Loucy (cell line): ENCODE measurements around the gene OR4F15.
"Not testable (repeated sequence)": the region's sequence is repeated elsewhere in the genome, so short reads cannot be mapped to it uniquely, and the experiment has no call there.

Experiments
- H2AFZ ChIP-seq: fragments of 200-600 bp; sonication (generic); 2 replicates; pipeline ENCODE4 v1.6.0; 2016; ENCODE audit warnings: antibody characterized with exemption, mild to moderate bottlenecking, low read length, moderate library complexity
- H3F3A ChIP-seq: fragments of 200-600 bp; 2 replicates; pipeline ENCODE4 v1.6.0; 2016; ENCODE audit warnings: antibody characterized with exemption, low read depth, mild to moderate bottlenecking
- H3K27me3 ChIP-seq: fragments of 200-600 bp; sonication (generic); 2 replicates; pipeline ENCODE4 v1.6.1; 2014; ENCODE audit warnings: low read length, mild to moderate bottlenecking; ENCODE audit not compliant: insufficient read depth, poor library complexity, severe bottlenecking
- H3K36me3 ChIP-seq: fragments of 200-600 bp; sonication (generic); 2 replicates; pipeline ENCODE4 v1.6.1; 2016; ENCODE audit warnings: low read length; ENCODE audit not compliant: insufficient read depth
- H3K4me1 ChIP-seq: fragments of 200-600 bp; sonication (generic); 2 replicates; pipeline ENCODE4 v1.5.1; 2014; ENCODE audit warnings: low read length, mild to moderate bottlenecking; ENCODE audit not compliant: insufficient read depth, poor library complexity, severe bottlenecking
- H3K4me2 ChIP-seq: fragments of 200-600 bp; sonication (generic); 2 replicates; pipeline ENCODE4 v1.6.0; 2014; ENCODE audit warnings: antibody characterized with exemption, low read length, low read depth, mild to moderate bottlenecking; ENCODE audit not compliant: poor library complexity, severe bottlenecking
- H3K4me3 ChIP-seq: fragments of 200-600 bp; sonication (generic); 2 replicates; pipeline ENCODE4 v1.5.1; 2014; ENCODE audit warnings: low read length, mild to moderate bottlenecking, mixed read lengths; ENCODE audit not compliant: poor library complexity, severe bottlenecking
- H3K79me2 ChIP-seq: fragments of 200-600 bp; sonication (generic); 2 replicates; pipeline ENCODE4 v1.6.1; 2014; ENCODE audit warnings: low read length; ENCODE audit not compliant: insufficient read depth
- H3K9ac ChIP-seq: fragments of 200-600 bp; sonication (generic); 2 replicates; pipeline ENCODE4 v1.6.0; 2014; ENCODE audit warnings: mild to moderate bottlenecking, low read depth, low read length, moderate library complexity; ENCODE audit not compliant: poor library complexity, severe bottlenecking
- H3K9me2 ChIP-seq: fragments of 200-600 bp; sonication (generic); replicated peaks from 2 replicates; pipeline ENCODE4 v1.6.1; 2016; ENCODE audit warnings: low read depth, low read length, mixed read lengths
- H3K9me3 ChIP-seq: fragments of 200-600 bp; sonication (generic); 2 replicates; pipeline ENCODE4 v1.6.1; 2014; ENCODE audit warnings: mild to moderate bottlenecking, antibody characterized with exemption, low read length, low read depth; ENCODE audit not compliant: insufficient read depth
- H4K20me1 ChIP-seq: fragments of 200-600 bp; sonication (generic); 2 replicates; pipeline ENCODE4 v1.6.0; 2014; ENCODE audit warnings: antibody characterized with exemption, low read length, mild to moderate bottlenecking; ENCODE audit not compliant: insufficient read depth, poor library complexity, severe bottlenecking
- EZH2phosphoT487 ChIP-seq: fragments of 200-600 bp; IDR thresholded peaks from 2 replicates; pipeline ENCODE4 v1.6.1; 2018; ENCODE audit warnings: antibody characterized with exemption, mild to moderate bottlenecking, moderate library complexity, borderline replicate concordance
- TF ChIP-seq, protein P1 (sequence below): fragments of 200-600 bp; sonication (generic); conservative IDR thresholded peaks from 2 replicates; pipeline ENCODE4 v1.5.1; 2014; ENCODE audit warnings: mild to moderate bottlenecking, antibody characterized with exemption, low read length

OR4F15 gene

DNA sequence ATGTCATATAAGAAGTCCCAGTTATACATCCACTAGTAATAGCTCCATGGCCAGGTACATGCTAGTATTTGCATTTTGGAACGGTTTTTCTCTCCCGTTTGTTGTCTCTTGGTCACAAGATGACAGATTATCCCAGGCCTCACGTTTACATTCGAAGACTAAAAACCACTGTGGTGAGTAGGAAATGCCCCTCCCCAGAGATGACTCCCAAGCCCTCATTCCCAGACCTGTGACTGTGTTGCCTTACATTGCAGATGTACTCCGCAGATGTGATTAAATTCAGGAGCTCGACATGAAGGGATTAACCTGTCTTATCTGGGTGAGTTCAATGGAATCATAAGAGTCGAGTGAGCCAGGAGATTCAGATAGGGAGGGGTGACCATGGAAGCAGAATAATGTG lies 18.0 kb upstream of the OR4F15 start:
- H3K4me1 ChIP-seq, H3K9ac ChIP-seq, H3K36me3 ChIP-seq, H3K9me2 ChIP-seq, H3K27me3 ChIP-seq, H3K9me3 ChIP-seq, H2AFZ ChIP-seq, H3F3A ChIP-seq, H3K4me3 ChIP-seq, H4K20me1 ChIP-seq, H3K79me2 ChIP-seq, H3K4me2 ChIP-seq: not testable (repeated sequence)

DNA sequence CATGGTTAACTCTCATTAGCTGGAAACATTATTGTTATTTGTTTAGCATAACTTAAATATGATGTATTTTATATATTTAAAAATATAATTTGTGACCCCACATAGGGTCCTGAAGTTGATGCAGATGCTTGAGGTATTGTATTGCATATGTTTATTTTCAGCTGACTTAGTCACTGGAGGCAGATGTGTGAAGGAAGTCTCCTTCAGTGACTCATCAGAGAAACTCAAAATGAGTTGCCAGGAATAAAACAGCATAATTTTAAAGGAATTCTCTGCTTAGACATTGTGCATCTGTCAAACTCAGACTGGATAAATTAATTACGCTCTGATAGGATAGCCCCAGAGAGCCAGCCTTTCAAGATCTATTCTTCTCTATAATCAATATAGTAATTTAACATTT lies 16.5 kb upstream of the OR4F15 start:
- Histone ChIP-seq H4K20me1 (no peaks in the 10 kb centered on the region), H3K9ac (no peak overlapping the region), H3K27me3 (no peaks in the 10 kb centered on the region), H3K9me2 (no peaks in the 10 kb centered on the region), H3K4me1 (no peaks in the 10 kb centered on the region), H3K36me3 (no peaks in the 10 kb centered on the region), H3F3A (no peaks in the 10 kb centered on the region), H2AFZ (no peak overlapping the region), H3K9me3 (no peaks in the 10 kb centered on the region), H3K79me2 (no peaks in the 10 kb centered on the region), H3K4me3 (no peak overlapping the region), H3K4me2 (no peak overlapping the region)
- TF ChIP-seq, protein P1, sequence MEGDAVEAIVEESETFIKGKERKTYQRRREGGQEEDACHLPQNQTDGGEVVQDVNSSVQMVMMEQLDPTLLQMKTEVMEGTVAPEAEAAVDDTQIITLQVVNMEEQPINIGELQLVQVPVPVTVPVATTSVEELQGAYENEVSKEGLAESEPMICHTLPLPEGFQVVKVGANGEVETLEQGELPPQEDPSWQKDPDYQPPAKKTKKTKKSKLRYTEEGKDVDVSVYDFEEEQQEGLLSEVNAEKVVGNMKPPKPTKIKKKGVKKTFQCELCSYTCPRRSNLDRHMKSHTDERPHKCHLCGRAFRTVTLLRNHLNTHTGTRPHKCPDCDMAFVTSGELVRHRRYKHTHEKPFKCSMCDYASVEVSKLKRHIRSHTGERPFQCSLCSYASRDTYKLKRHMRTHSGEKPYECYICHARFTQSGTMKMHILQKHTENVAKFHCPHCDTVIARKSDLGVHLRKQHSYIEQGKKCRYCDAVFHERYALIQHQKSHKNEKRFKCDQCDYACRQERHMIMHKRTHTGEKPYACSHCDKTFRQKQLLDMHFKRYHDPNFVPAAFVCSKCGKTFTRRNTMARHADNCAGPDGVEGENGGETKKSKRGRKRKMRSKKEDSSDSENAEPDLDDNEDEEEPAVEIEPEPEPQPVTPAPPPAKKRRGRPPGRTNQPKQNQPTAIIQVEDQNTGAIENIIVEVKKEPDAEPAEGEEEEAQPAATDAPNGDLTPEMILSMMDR = no peak
- TF ChIP-seq EZH2phosphoT487 = no peak

DNA sequence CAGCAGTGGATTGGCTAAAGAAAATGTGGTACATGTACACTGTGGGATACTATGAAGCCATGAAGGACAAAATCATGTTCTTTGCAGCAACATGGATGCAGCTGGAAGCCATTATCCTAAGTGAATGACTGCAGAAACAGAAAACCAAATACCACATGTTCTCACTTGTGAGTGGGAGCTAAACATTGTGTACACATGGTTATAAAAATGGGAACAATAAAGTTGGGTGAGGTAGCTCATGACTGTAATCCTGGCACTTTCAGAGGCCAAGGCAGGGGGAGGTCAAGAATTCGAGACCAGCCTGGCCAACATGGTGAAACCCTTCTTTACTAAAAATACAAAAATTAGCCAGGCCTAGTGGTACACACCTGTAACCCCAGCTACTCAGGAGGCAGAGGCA lies 12.3 kb upstream of the OR4F15 start:
- Histone ChIP-seq H3F3A (no peaks in the 10 kb centered on the region), H3K9ac (no peak overlapping the region), H3K79me2 (no peaks in the 10 kb centered on the region), H3K36me3 (no peaks in the 10 kb centered on the region), H3K4me3 (no peak overlapping the region), H3K27me3 (no peaks in the 10 kb centered on the region), H3K9me3 (no peaks in the 10 kb centered on the region), H3K4me2 (no peak overlapping the region), H2AFZ (no peak overlapping the region), H4K20me1 (no peaks in the 10 kb centered on the region), H3K9me2 (no peaks in the 10 kb centered on the region), H3K4me1 (no peaks in the 10 kb centered on the region)
- TF ChIP-seq EZH2phosphoT487 = no peak
- TF ChIP-seq, protein P1 = no peak

DNA sequence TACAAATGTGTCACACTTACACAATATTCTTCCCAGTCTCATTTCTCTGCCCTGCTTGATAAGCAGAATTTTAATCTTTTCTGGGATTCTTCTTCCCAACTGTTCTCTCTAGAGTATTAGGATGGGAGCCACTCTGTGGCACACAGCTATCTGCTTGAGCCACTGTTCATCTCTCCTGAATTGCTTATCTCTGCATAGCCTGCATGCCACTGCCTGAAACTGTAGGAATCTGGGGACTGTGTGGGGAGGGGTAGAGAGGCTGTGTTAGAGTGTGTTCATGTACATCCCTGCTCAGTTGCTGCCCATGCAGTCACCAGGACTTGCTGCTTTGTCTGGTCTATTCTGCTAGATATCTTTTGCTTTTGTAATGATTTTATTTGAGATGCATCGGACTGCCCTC lies 11.0 kb upstream of the OR4F15 start:
- H3K9me3 ChIP-seq = no peaks in the 10 kb centered on the region
- H3K9me2 ChIP-seq = no peaks in the 10 kb centered on the region
- no peaks in the 10 kb centered on the region for H3K27me3 ChIP-seq
- TF ChIP-seq, protein P1 = no peak
- no peak for TF ChIP-seq EZH2phosphoT487
- no peak overlapping the region for H3K4me3 ChIP-seq
- no peaks in the 10 kb centered on the region for H3K36me3 ChIP-seq
- no peak overlapping the region for H2AFZ ChIP-seq
- no peak overlapping the region for H3K9ac ChIP-seq
- H3K79me2 ChIP-seq = no peaks in the 10 kb centered on the region
- H4K20me1 ChIP-seq = no peaks in the 10 kb centered on the region
- H3F3A ChIP-seq = no peaks in the 10 kb centered on the region
- no peaks in the 10 kb centered on the region for H3K4me1 ChIP-seq
- H3K4me2 ChIP-seq = no peak overlapping the region
